K562 (cell line): ENCODE results near the gene ARID3B.

Source experiments
- CAMTA2 ChIP-seq: fragments of 250-450 bp; sonication (Bioruptor Pico); conservative IDR thresholded peaks from 2 replicates; pipeline ENCODE4 v1.5.1; 2022
- CBX5 ChIP-seq: IDR thresholded peaks from 2 replicates; pipeline ENCODE4 v1.6.1; 2014; ENCODE audit warnings: low read depth, borderline replicate concordance
- CEBPB ChIP-seq: fragments of 450-650 bp; IDR thresholded peaks from 2 replicates; pipeline ENCODE4 v1.6.1; 2016; ENCODE audit warnings: missing genetic modification characterization, missing compliant biosample characterization
- EZH2 ChIP-seq: IDR thresholded peaks from 2 replicates; pipeline ENCODE4 v1.6.1; 2012; ENCODE audit warnings: low read depth, mild to moderate bottlenecking, inconsistent platforms, low read length, borderline replicate concordance
- NFRKB ChIP-seq: fragments of 450-650 bp; IDR thresholded peaks from 2 replicates; pipeline ENCODE4 v1.6.1; 2016; ENCODE audit warnings: low read depth
- PHF20 ChIP-seq: fragments of 450-650 bp; IDR thresholded peaks from 2 replicates; pipeline ENCODE4 v1.6.1; 2018; ENCODE audit not compliant: partially characterized antibody
- POLR2AphosphoS5 ChIP-seq: IDR thresholded peaks from 2 replicates; pipeline ENCODE4 v1.6.1; 2011; ENCODE audit warnings: mild to moderate bottlenecking, low read depth, low read length, moderate library complexity; ENCODE audit not compliant: control insufficient read depth, insufficient read depth
- SAFB2 ChIP-seq: fragments of 200-400 bp; formaldehyde crosslinking; IDR thresholded peaks from 2 replicates; pipeline ENCODE4 v1.6.1; 2018; ENCODE audit warnings: borderline replicate concordance, low read length, low read depth, moderate library complexity; ENCODE audit not compliant: severe bottlenecking
- ZNF282 ChIP-seq: sonication (generic); formaldehyde crosslinking; IDR thresholded peaks from 2 replicates; pipeline ENCODE4 v1.8.1; 2023; ENCODE audit warnings: missing genetic modification reagents
- ZNF384 ChIP-seq: IDR thresholded peaks from 2 replicates; pipeline ENCODE4 v1.6.1; 2012; ENCODE audit warnings: low read depth, low read length, improper control_type of control experiment
- ZNF436 ChIP-seq: fragments of 250-450, 450-650 bp; sonication (Bioruptor Pico); formaldehyde crosslinking; IDR thresholded peaks from 2 replicates; pipeline ENCODE4 v1.7.0; 2020; ENCODE audit warnings: mild to moderate bottlenecking
- ZNF444 ChIP-seq: fragments of 250-450 bp; sonication (Bioruptor Pico); IDR thresholded peaks from 2 replicates; pipeline ENCODE4 v1.4.0; 2020; ENCODE audit warnings: mild to moderate bottlenecking, moderate library complexity
- TF ChIP-seq, protein P1 (sequence below): IDR thresholded peaks from 2 replicates; pipeline ENCODE4 v1.6.1; 2016; ENCODE audit warnings: missing genetic modification characterization, missing compliant biosample characterization
- TF ChIP-seq, protein P2 (sequence below), 2 experiments: fragments of 450-650 bp in 1 of 2; IDR thresholded peaks; 2 replicates each; pipeline ENCODE4 v1.6.1; 2011 to 2017; ENCODE audit warnings: low read depth in 2 of 2, antibody characterized with exemption in 1 of 2, borderline replicate concordance in 1 of 2, low read length in 1 of 2, mild to moderate bottlenecking in 1 of 2, mixed read lengths in 1 of 2; ENCODE audit not compliant: control insufficient read depth in 1 of 2

DNA sequence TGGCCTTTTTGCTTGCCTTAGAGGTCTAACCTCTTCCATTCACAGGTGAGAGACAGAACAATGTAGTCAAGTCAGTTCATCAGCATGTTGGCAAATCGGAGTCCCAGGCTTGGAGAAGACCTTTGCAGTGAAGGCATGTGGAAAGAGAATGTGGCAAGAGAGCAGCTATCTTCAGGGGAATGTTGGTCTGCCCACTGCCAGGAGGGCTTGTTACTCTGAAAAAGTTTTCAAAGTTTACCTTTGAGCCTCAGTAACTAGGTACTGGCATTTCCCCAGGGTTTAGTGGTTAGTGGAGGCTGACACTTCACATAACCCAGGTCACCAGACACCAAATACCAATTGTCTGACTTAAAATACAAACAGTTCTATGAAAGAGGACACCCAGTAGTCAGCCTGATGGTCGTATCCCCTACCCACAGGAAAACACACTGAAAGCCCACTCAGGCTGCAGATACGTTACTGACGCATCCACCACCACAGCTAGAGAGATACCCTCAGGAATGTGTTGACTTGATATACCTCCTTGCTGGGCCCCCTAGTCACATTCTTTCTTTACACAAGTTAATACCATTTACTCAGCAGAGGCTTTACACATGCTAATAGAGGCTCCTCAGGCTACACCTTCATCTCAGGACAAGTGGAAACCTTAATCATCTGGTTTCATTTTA lies 9.7 kb upstream of the ARID3B start:
- TF ChIP-seq CEBPB (no peak), CBX5 (no peak), ZNF384 (no peak), NFRKB (no peak), POLR2AphosphoS5 (no peak), CAMTA2 (CRISPR knock-in tag) (no peak), SAFB2 (no peak), ZNF436 (no peak), EZH2 (no peak), ZNF444 (CRISPR knock-in tag) (no peak), PHF20 (no peak), ZNF282 (no peak)
- TF ChIP-seq, protein P1, sequence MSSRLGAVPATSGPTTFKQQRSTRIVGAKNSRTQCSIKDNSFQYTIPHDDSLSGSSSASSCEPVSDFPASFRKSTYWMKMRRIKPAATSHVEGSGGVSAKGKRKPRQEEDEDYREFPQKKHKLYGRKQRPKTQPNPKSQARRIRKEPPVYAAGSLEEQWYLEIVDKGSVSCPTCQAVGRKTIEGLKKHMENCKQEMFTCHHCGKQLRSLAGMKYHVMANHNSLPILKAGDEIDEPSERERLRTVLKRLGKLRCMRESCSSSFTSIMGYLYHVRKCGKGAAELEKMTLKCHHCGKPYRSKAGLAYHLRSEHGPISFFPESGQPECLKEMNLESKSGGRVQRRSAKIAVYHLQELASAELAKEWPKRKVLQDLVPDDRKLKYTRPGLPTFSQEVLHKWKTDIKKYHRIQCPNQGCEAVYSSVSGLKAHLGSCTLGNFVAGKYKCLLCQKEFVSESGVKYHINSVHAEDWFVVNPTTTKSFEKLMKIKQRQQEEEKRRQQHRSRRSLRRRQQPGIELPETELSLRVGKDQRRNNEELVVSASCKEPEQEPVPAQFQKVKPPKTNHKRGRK (tag) = no peak
- TF ChIP-seq, protein P2, sequence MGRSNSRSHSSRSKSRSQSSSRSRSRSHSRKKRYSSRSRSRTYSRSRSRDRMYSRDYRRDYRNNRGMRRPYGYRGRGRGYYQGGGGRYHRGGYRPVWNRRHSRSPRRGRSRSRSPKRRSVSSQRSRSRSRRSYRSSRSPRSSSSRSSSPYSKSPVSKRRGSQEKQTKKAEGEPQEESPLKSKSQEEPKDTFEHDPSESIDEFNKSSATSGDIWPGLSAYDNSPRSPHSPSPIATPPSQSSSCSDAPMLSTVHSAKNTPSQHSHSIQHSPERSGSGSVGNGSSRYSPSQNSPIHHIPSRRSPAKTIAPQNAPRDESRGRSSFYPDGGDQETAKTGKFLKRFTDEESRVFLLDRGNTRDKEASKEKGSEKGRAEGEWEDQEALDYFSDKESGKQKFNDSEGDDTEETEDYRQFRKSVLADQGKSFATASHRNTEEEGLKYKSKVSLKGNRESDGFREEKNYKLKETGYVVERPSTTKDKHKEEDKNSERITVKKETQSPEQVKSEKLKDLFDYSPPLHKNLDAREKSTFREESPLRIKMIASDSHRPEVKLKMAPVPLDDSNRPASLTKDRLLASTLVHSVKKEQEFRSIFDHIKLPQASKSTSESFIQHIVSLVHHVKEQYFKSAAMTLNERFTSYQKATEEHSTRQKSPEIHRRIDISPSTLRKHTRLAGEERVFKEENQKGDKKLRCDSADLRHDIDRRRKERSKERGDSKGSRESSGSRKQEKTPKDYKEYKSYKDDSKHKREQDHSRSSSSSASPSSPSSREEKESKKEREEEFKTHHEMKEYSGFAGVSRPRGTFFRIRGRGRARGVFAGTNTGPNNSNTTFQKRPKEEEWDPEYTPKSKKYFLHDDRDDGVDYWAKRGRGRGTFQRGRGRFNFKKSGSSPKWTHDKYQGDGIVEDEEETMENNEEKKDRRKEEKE (IDR thresholded peaks at IDR 0.05; ENCODE audit: borderline replicate concordance in 1 of 2, control insufficient read depth in 1 of 2, low read depth in 2 of 2, low read length in 1 of 2) = no peak
